Vagina (tissue), 2 donors: ENCODE data around the gene INHBC. TPM values are rescaled to one million over a fixed set of nuclear protein-coding genes. Genes with fewer than 3 reads are reported as not detected.
"Not testable (repeated sequence)": the region's sequence is repeated elsewhere in the genome, so short reads cannot be mapped to it uniquely, and the experiment has no call there.

ENCODE experiments used
- DNase-seq, 2 donors: peaks; one replicate each; pipeline ENCODE4 v3.0.0-alpha.2; 2017; ENCODE audit errors: extremely low spot score in 2 of 2
- H3K27ac ChIP-seq: fragments of 200-600 bp; sonication (generic); one replicate; pipeline ENCODE4 v1.5.1; 2019
- H3K27me3 ChIP-seq: fragments of 200-600 bp; sonication (generic); one replicate; pipeline ENCODE4 v1.5.1; 2019
- H3K36me3 ChIP-seq, 2 donors: fragments of 200-600 bp; sonication (generic); one replicate each; pipeline ENCODE4 v1.5.1; 2017 to 2019
- H3K4me1 ChIP-seq: fragments of 200-600 bp; sonication (generic); one replicate; pipeline ENCODE4 v1.5.1; 2019
- H3K4me3 ChIP-seq, 2 donors: fragments of 200-600 bp; sonication (generic); 1 replicate in 1 of 2; 2 replicates in 1 of 2; pipeline ENCODE4 v1.5.1; 2016 to 2019
- H3K9me3 ChIP-seq: fragments of 200-600 bp; sonication (generic); one replicate; pipeline ENCODE4 v1.5.1; 2019
- POLR2A ChIP-seq, 2 donors: fragments of 450-650 bp; IDR thresholded peaks; one replicate each; pipeline ENCODE4 v1.6.1; 2017; ENCODE audit warnings: antibody characterized with exemption in 2 of 2, mild to moderate bottlenecking in 2 of 2, moderate library complexity in 2 of 2
- POLR2AphosphoS5 ChIP-seq, 2 donors: sonication (generic); formaldehyde crosslinking; IDR thresholded peaks; one replicate each; pipeline ENCODE4 v1.9.0; 2017; ENCODE audit warnings: antibody characterized with exemption in 2 of 2, mild to moderate bottlenecking in 2 of 2, low read depth in 1 of 2; ENCODE audit not compliant: insufficient read depth in 1 of 2
- intact Hi-C: fragments of 100-400 bp; cut with DNase I; formaldehyde crosslinking; loops from one replicate; pipeline ENCODE4 v1.15.1; 2023
- total RNA-seq: library from RNA; depleted of rRNA; stranded (reverse); fragments of >200 nt; gene quantifications from one replicate; pipeline ENCODE4 v1.2.3, GENCODE V29; 2016
- TF ChIP-seq, protein P1 (sequence below), 3 experiments: fragments of 450-650 bp in 2 of 3; fragments of 200-600 bp in 1 of 3; sonication (generic) in 1 of 3; IDR thresholded peaks; one replicate each; pipeline ENCODE4 v1.5.1; 2017 to 2019; ENCODE audit warnings: antibody characterized with exemption in 3 of 3, mild to moderate bottlenecking in 2 of 3, moderate library complexity in 2 of 3

Gene INHBC
- total RNA-seq, 1 donor from 2014 or later: not detected

DNA sequence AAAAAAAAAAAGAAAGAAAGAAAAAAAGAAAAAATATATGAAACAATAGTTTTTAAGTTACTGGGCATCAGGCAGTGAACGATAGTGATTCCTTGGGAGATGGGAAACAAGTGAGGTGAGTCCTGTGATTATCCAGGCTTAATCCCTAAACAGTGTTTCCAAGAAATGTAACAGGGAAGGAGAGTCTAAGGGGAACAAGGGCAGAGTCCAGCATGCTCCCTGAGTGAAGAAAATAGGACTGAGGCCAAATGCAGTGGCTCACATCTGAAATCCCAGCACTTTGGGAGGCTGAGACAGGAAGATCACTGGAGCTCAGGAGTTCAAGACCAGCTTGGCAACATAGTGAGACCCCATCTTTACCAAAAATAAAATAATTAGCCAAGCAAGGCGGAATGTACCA lies 44.4 kb upstream of the INHBC start:
- intact Hi-C loops: no loop called here

DNA sequence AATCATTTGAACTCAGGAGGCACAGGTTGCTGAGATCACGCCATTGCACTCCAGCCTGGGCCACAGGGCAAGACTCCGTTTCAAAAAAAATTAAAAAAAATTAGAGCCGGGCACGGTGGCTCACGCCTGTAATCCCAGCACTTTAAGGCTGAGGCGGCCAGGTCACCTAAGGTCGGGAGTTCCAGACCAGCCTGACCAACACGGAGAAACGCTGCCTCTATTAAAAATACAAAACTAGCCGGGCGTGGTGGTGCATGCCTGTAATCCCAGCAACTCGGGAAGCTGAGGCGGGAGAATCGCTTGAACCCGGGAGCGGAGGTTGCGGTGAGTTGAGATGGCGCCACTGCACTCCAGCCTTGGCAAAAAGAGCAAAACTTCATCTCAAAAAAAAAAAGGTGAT lies 39.5 kb upstream of the INHBC start:
- no peaks in the 10 kb centered on the region for H3K4me1 ChIP-seq
- H3K27ac ChIP-seq: no peak overlapping the region
- TF ChIP-seq, protein P1, sequence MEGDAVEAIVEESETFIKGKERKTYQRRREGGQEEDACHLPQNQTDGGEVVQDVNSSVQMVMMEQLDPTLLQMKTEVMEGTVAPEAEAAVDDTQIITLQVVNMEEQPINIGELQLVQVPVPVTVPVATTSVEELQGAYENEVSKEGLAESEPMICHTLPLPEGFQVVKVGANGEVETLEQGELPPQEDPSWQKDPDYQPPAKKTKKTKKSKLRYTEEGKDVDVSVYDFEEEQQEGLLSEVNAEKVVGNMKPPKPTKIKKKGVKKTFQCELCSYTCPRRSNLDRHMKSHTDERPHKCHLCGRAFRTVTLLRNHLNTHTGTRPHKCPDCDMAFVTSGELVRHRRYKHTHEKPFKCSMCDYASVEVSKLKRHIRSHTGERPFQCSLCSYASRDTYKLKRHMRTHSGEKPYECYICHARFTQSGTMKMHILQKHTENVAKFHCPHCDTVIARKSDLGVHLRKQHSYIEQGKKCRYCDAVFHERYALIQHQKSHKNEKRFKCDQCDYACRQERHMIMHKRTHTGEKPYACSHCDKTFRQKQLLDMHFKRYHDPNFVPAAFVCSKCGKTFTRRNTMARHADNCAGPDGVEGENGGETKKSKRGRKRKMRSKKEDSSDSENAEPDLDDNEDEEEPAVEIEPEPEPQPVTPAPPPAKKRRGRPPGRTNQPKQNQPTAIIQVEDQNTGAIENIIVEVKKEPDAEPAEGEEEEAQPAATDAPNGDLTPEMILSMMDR (IDR thresholded peaks at IDR 0.05): no peak
- no peak for TF ChIP-seq POLR2A (IDR thresholded peaks at IDR 0.05)
- no peak for TF ChIP-seq POLR2AphosphoS5 (IDR thresholded peaks at IDR 0.05; ENCODE audit: insufficient read depth in 1 of 2, low read depth in 1 of 2)
- H3K4me3 ChIP-seq: no peak overlapping the region
- H3K9me3 ChIP-seq: no peaks in the 10 kb centered on the region
- no peaks in the 10 kb centered on the region for H3K27me3 ChIP-seq
- intact Hi-C loops: no loop called here
- peaks cover 0 to 19% of the 10 kb centered on the region in 2 donors for H3K36me3 ChIP-seq
- DNase-seq: no peak

More for the DNA sequence above, 44.4 kb upstream of the INHBC start:
- no peak for TF ChIP-seq POLR2A (IDR thresholded peaks at IDR 0.05)
- TF ChIP-seq, protein P1 (IDR thresholded peaks at IDR 0.05): no peak
- TF ChIP-seq POLR2AphosphoS5 (IDR thresholded peaks at IDR 0.05; ENCODE audit: insufficient read depth in 1 of 2, low read depth in 1 of 2): no peak
- peaks cover 0 to 14% of the 10 kb centered on the region in 2 donors for H3K36me3 ChIP-seq
- DNase-seq: no peak
- no peaks in the 10 kb centered on the region for H3K9me3 ChIP-seq
- H3K27ac ChIP-seq: no peak overlapping the region
- no peaks in the 10 kb centered on the region for H3K27me3 ChIP-seq
- no peaks in the 10 kb centered on the region for H3K4me1 ChIP-seq
- no peak overlapping the region for H3K4me3 ChIP-seq

DNA sequence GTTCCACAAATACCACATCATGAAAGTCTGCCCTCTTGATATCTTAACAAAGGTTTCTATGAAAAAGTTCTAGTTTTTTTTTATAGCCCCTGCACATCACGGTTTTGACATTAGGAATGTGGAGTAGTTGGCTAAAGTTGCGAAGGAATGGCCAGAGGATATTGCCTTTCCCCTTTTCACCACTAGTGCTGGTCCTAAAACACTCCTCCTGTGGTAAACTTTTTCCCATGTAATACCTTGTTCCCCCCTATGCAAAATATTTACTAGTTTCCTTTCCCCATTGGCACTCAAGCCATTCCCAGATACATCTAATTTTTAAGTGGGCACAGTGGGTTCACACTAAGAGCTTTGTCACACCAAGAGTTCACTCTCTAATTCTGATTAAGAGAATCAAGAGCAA lies 37.1 kb upstream of the INHBC start:
- DNase-seq: no peak
- no peak for TF ChIP-seq POLR2AphosphoS5 (IDR thresholded peaks at IDR 0.05; ENCODE audit: insufficient read depth in 1 of 2, low read depth in 1 of 2)
- no peak for TF ChIP-seq POLR2A (IDR thresholded peaks at IDR 0.05)
- TF ChIP-seq, protein P1 (IDR thresholded peaks at IDR 0.05): no peak
- H3K4me1 ChIP-seq: no peaks in the 10 kb centered on the region
- H3K4me3 ChIP-seq: no peak overlapping the region
- H3K9me3 ChIP-seq: no peaks in the 10 kb centered on the region
- intact Hi-C loops: no loop called here
- no peak overlapping the region for H3K27ac ChIP-seq
- no peaks in the 10 kb centered on the region for H3K27me3 ChIP-seq
- peaks cover 0 to 19% of the 10 kb centered on the region in 2 donors for H3K36me3 ChIP-seq

DNA sequence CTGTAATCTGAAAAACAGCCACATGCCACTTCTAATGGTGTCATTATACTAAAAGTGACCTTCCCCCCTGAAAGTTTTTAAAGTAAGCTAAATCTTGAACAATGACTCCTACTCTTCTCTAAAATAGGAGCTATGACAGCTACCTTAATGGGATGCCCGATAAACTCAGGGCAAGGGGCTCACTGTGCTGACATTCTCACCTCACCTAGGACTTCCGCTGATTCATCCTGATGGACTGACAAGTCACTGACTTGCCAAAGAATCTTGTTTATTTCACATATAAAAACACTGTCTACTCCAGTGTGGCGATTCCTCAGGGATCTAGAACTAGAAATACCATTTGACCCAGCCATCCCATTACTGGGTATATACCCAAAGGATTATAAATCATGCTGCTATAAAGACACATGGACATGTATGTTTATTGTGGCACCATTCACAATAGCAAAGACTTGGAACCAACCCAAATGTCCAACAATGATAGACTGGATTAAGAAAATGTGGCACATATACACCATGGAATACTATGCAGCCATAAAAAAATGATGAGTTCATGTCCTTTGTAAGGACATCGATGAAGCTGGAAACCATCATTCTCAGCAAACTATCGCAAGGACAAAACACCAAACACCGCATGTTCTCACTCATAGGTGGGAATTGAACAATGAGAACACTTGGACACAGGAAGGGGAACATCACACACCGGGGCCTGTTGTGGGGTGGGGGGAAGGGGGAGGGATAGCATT lies 34.7 kb upstream of the INHBC start:
- intact Hi-C loops, H3K27me3 ChIP-seq, H3K4me3 ChIP-seq, H3K4me1 ChIP-seq, H3K9me3 ChIP-seq, DNase-seq, H3K36me3 ChIP-seq, H3K27ac ChIP-seq: not testable (repeated sequence)

DNA sequence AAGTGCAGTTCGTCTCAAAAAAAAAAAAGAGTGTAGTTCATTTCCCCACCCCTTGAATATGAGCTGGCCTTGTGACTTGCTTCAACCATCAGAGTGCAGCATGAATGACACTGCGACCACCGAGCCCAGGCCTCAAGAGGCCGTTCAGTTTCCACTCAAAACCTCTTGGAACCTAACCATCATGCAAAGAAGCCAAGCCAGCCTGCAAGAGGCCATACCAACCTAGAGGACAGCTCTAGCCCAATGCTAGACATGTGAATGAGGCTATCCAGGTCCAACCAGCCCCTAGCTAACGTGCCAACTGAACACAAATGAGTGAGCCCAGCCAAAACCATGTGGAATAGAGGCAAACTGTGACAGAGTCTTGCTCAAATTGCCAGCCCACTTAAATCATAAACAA lies 33.4 kb upstream of the INHBC start:
- Histone ChIP-seq H3K27me3 (no peaks in the 10 kb centered on the region), H3K4me3 (no peak overlapping the region), H3K36me3 (no peaks in the 10 kb centered on the region), H3K4me1 (no peaks in the 10 kb centered on the region), H3K27ac (no peak overlapping the region), H3K9me3 (no peaks in the 10 kb centered on the region)
- intact Hi-C loops: no loop called here
- TF ChIP-seq POLR2AphosphoS5 (IDR thresholded peaks at IDR 0.05; ENCODE audit: insufficient read depth in 1 of 2, low read depth in 1 of 2): no peak
- TF ChIP-seq POLR2A (IDR thresholded peaks at IDR 0.05): no peak
- TF ChIP-seq, protein P1 (IDR thresholded peaks at IDR 0.05): no peak
- no peak for DNase-seq

DNA sequence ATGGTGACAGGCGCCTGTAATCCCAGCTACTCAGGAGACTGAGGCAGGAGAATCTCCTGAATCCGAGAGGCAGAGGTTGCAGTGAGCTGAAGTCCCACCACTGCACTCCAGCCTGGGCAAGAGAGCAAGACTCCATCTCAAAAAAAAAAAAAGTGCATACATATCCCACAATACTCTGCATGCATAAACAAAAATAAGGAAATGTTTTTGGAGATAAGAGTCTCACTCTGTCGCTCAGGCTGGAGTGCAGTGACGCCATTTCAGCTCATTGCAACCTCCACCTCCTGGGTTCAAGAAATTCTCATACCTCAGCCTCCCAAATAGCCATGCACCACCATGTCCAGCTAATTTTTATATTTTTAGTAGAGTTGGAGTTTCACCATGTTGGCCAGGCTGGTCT lies 32.4 kb upstream of the INHBC start:
- H3K4me3 ChIP-seq, intact Hi-C loops, DNase-seq, H3K27me3 ChIP-seq, H3K4me1 ChIP-seq, H3K9me3 ChIP-seq, H3K36me3 ChIP-seq, H3K27ac ChIP-seq: not testable (repeated sequence)
